NCI-H524 (cell line): ENCODE results near the gene C9orf78.
"Not testable (repeated sequence)": the region's sequence is repeated elsewhere in the genome, so short reads cannot be mapped to it uniquely, and the experiment has no call there.

Source experiments
- DNase-seq, 2 experiments: peaks; one replicate each; lab custom pipeline; 2025; lab: John Stamatoyannopoulos, UW

C9orf78 gene

DNA sequence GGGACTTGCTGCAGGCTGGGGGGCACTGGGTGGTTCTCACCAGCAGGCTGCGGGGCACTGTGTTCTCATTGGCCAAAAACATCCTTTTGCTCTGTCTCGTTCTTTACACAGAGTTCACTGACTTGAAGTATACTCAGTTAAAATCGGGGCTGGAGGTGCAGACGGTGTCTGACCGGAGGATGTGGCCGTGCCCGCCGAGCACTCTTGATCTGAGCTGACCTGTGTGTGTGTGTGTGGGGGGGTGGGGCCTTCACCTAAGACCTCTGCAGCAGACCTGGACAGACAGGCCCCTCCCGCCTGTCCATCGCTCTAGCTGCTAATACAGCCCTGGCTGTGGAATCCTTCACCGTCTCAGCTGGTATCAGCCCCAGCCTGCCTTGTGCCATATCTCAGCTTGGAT lies 25.0 kb downstream of the C9orf78 start:
- DNase-seq, result no peak

- no peak for DNase-seq
These were observed 25.7 kb downstream of the C9orf78 start for GRCh38 chr9:129809346-129809745.

DNA sequence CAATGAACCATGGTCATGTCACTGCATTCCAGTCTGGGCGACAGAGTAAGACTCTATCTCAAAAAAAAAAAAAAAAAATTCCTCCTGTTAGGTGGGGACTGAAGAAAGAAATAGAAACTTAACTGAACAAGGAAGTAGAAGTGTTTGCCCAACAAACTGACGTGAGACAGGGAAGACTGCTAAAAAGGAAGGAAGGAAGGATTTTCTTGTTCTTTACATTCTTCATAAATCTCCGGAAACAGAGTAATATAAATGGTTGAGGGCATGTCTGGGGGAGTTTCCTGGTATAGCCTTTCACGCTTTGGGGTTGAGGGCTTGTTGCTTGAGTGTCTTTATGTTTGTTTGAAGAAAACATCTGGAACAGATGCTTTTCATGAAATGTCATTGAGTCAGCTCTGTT lies 29.0 kb downstream of the C9orf78 start:
- DNase-seq, result no peak

- peak in 1 of 2 experiments; percentile 51 for DNase-seq
These were observed 31.4 kb downstream of the C9orf78 start for GRCh38 chr9:129803676-129804060.

- peak; percentile 94 to 95 for DNase-seq
These were observed 32.0 kb downstream of the C9orf78 start, which contains the start of gene TOR1B for GRCh38 chr9:129802833-129803675. Gene TOR1B, plus strand, starts transcription at chr9:129803184. Its CDS starts 29 bp downstream, at chr9:129803213.

DNA sequence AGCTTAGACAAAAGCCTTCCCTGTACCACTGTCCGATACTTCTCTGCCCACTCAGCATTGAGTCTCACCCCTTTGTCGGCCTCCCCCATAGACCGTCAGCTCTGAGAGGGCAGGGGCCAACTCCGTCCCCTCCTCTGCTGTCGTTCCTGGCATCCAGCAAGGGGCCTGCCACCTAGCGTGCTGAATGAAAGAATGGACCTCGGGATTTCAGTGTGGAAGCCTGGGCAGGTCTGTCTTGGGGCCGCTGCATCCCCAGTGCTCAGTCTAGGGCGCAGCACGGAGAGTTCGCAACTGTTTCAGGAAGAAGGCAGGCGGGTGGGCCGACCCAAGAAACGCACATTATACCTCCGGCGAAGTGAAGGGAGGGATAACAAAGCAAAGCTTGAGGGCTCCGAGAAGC lies 33.6 kb downstream of the C9orf78 start:
- DNase-seq, result no peak

GRCh38 chr9:129798973-129799372 lies 36.1 kb downstream of the C9orf78 start:
- no peak for DNase-seq

GRCh38 chr9:129796029-129796428 lies 39.0 kb downstream of the C9orf78 start:
- DNase-seq, result not testable (repeated sequence)

- no peak for DNase-seq
These were observed 40.5 kb downstream of the C9orf78 start for GRCh38 chr9:129794549-129794948.

DNA sequence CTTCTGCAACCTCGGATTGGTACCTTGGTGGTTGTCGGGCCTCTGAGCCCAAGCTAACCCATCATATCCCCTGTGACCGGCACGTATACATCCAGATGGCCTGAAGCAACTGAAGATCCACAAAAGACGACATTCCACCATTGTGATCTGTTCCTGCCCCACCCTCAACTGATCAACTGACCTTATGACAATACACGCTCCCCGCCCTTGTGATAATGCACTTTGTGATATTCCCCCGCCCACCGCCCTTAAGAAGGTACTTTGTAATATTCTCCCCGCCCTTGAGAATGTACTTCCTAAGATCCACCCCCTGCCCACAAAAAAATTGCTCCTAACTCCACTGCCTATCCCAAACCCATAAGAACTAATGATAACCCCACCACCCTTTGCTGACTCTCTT lies 48.6 kb downstream of the C9orf78 start:
- no peak for DNase-seq

- DNase-seq, result no peak
These were observed 49.2 kb downstream of the C9orf78 start for GRCh38 chr9:129785866-129786265.

GRCh38 chr9:129784970-129785369 lies 50.1 kb downstream of the C9orf78 start:
- DNase-seq, result not testable (repeated sequence)

DNA sequence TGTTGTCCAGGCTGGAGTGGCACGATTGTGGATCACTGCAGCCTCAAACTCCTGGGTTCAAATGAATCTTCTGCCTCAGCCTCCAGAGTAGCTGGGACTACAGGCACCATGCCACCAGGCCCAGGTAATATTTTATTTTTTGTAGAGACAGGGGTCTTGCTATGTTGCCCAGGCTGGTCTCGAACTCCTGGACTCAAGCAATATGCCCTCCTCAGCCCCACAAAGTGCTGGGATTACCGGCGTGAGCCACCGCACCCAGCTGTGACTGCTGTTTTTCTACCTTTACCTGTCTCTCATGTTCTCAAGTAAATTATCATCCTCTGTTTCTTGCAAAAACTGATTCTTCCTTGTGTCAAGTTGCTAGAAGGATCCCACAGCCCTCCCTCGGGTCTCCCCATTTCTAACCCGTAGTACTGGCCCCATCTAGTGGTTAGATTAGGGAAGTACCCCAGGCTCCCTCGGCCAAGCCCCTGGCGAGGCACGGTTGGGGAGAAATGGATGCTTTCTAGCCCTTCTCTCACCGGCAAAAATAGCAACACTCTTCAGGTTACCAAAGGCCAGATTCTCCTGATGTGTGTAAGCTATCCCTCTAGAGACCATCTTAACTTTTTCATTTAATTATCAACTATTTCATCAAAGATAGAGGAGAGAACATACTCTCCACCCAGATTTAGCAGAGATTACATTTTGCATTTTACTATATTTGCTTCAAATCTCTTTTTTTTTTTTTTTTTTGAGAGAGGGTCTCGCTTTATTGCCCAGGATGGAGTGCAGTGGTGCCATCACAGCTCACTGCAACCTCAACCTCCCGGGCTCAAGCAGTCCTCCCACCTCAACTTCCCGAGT lies 51.3 kb downstream of the C9orf78 start:
- peak; percentile 50 to 71 for DNase-seq

GRCh38 chr9:129781981-129782380 lies 53.1 kb downstream of the C9orf78 start:
- DNase-seq, result no peak

DNA sequence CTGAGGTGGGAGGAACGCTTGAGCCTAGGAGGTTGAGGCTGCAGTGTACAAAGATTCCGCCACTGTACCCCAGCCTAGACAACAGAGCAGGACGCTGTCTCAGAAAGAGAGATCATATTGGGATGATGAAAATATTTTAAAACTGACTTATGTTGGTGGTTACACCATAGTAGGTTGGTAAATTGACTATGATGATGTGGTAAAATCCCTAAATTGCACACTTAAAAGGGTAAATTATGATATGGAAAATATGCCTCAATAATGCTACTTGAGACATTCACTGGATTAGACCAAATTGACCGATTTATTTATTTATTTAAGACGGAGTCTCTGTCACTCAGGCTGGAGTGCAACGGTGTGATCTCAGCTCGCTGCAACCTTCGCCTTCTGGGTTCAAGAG lies 53.9 kb downstream of the C9orf78 start:
- DNase-seq, result no peak

DNA sequence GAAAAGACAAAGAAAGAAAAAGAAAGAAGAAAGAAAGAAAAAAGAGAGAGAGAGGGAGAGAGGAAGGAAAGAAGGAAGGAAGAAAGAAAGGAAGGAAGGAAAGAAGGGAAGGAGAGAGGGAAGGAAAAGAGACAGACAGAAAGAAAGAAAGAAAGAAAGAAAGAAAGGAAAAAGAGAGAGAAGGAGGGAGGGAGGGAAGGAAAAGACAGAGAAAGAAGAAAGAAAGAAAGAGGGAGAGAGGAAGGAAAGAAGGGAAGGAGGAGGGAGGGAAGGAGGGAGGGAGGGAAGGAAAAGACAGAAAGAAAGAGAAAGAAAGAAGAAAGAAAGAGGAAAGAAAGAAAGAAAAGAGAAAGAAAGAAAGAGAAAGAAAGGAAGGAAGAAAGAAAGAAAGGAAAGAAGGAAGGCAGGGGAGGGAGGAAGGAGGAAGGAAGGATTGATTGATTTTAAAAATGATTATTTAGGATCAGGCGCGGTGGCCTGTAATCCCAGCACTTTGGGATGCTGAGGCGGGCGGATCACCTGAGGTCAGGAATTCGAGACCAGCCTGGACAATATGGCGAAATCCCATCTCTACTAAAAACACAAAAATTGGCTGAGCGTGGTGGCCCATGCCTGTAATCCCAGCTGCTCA lies 55.4 kb downstream of the C9orf78 start:
- DNase-seq, result no peak

DNA sequence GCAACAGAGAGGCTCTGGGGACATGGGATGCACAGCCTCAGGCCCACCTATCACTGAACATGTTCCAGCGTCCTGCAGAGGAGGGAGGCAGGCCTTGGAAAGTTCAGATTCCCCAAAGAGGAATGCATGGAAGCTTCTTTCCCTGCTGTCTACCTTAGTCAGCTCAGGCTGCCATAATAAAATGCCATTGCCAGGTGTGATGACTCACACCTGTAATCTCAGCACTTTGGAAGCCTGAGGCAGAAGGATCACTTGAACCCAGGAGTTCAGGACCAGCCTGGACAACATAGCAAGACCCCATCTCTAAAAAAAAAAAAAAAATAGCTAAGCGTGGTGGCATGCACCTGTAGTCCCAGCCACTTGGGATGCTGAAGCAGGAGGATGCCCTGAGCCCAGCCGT lies 56.6 kb downstream of the C9orf78 start:
- DNase-seq, result no peak

- no peak for DNase-seq
These were observed 57.3 kb downstream of the C9orf78 start for GRCh38 chr9:129777769-129778130.
